ENCODE data around the gene RASA3.

DNA sequence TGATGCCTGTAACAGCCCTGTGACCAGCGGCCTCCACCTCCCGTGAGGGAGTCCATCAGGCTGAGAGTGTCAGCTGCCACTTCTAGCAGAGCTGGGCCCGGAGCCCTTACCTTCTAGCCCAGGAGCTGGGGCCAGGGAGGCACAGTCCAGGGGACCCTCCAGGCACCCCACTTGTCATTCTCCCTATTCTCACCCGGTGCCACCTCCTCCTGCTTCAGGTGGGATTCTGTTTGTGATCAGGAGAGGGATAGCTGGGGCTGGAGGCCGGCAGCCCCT, 4.1 kb downstream of the RASA3 start:
- TF ChIP-seq POLR2A (IDR thresholded peaks at IDR 0.05) (no peak), POLR2AphosphoS5 (IDR thresholded peaks at IDR 0.05) (no peak)
- TF ChIP-seq, protein P1, sequence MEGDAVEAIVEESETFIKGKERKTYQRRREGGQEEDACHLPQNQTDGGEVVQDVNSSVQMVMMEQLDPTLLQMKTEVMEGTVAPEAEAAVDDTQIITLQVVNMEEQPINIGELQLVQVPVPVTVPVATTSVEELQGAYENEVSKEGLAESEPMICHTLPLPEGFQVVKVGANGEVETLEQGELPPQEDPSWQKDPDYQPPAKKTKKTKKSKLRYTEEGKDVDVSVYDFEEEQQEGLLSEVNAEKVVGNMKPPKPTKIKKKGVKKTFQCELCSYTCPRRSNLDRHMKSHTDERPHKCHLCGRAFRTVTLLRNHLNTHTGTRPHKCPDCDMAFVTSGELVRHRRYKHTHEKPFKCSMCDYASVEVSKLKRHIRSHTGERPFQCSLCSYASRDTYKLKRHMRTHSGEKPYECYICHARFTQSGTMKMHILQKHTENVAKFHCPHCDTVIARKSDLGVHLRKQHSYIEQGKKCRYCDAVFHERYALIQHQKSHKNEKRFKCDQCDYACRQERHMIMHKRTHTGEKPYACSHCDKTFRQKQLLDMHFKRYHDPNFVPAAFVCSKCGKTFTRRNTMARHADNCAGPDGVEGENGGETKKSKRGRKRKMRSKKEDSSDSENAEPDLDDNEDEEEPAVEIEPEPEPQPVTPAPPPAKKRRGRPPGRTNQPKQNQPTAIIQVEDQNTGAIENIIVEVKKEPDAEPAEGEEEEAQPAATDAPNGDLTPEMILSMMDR (IDR thresholded peaks at IDR 0.05): no peak

Measured in transverse colon (tissue), 4 donors.